ENCODE measurements around the gene GNAO1.

GNAO1 gene

GRCh38 chr16:56338566-56339318, 147.5 kb downstream of the GNAO1 start:
- no peak for DNase-seq

- no peak for DNase-seq
Observed at GRCh38 chr16:56339431-56340195, 148.3 kb downstream of the GNAO1 start.

DNA sequence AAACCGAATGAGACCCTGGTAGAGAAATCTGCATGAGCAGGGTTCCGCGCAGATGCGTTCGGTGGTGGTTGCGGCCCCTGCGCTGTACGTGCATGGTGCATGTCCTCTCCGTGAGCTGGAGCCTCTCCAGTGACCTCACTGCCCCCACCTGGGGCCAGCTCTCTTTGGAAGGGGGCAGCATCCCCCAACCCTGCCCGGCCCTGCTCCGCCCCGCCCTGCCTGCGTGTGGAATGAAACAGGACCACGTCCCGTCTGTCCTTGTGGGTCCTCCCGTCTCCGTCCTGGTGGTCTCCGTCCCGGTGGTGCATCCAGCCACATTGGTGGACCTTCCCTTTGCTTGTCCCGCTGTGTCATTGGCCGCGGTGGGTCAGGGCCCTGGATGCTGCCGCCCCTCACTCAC, 149.1 kb downstream of the GNAO1 start:
- DNase-seq = no peak

- DNase-seq = no peak
Observed at GRCh38 chr16:56340864-56341365, 149.6 kb downstream of the GNAO1 start.

- no peak for DNase-seq
Observed at GRCh38 chr16:56341656-56342399, 150.5 kb downstream of the GNAO1 start.

- DNase-seq = no peak
Observed at GRCh38 chr16:56343661-56344517, 152.6 kb downstream of the GNAO1 start.

DNA sequence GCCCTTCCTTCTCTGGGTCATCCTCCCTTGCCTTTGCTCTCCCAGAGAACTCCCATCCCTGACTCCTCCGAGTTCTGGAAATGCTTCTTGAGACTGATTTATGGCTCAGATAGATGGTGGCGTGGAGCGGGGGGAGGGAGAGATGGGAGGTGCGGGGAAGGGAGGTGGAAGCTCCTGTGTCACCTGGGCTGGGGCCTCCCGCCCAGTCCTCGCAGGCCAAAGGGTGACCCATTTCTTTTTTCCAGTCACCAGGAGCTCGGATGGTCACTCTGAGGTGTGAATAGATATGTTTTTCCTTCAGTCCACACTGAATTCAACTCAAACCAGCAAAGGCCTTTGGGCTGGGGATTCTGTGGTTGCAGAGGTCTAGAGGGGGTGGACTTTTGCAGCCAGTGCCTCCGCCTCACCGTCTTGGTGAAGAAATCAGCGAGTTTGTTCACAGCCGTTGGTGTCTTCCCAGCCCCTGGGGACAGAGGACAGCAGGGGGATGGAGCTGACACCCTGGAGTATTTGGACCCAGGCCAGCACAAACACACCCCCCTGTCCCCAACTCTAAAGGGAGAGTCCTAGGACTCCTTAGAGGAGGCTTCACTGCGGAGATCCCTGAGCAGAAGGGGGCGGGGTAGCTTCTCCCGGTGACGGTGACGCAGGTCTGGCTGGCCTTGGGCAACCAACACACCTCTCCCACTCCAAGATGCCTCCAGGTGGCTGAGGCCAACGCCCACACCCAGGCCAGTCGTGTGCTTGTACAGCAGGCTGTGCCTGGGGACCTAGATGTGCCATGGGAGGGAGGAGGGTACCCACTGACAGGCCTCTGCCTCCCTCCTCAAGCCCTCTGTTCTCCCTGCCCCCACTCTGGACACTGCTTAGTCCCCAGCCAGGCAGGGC, 153.5 kb downstream of the GNAO1 start:
- no peak for DNase-seq

DNA sequence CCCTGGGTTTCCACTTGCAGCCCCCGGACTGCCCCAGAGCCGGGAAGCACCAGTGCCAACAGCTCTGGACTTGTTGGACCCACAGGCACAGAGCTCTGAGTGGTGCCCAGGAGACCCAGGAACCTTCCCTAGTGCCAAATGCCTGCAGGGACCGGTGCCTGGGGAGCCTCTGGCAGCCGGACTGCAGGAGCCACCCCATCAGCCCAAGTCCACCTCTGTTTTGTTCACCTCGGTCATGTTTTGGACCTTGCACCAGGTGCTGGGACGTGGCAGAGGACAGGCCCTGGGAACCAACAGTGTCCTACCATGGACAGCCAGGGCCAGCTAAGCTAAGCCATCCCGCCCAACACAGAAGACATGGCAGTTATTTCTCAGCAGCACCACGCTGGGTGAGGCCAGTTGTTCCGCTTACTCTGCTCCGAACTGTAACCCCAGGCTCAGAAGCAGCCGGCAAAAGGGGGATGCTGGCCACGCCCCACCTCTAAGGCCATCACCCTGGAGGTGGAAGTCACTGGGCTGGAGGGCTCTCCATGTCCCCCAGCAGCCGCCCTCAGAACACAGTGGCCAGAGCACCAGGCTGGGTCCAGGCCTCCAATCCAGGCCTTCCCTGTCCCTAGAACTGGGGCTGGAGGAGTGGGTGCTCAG, 154.2 kb downstream of the GNAO1 start:
- DNase-seq = no peak

GRCh38 chr16:56346131-56346890, 155.0 kb downstream of the GNAO1 start:
- no peak for DNase-seq

GRCh38 chr16:56347166-56347565, 155.9 kb downstream of the GNAO1 start:
- no peak for DNase-seq

DNA sequence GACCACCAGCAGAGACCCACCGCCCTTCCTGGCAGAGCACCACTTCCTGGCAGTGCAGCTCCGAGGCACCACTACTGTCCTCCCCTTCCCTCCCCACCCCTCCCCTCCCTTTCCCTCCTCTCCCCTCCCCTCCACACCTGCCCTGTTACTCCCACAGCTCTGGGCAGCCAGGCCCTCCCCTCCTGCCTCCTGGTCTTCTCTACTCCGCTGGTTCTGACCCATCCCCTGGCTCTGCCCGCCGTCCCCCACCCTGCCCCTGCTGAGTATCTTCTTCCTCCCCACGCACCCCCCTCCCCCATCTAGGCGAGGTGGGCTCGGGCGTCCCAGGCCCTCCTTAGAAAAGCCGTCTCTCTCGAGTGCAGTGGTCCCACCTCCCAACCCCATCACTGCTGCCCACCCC, 156.4 kb downstream of the GNAO1 start:
- DNase-seq = no peak

- DNase-seq = peak; percentile 3
Observed at GRCh38 chr16:56348168-56349085, 157.1 kb downstream of the GNAO1 start.

DNA sequence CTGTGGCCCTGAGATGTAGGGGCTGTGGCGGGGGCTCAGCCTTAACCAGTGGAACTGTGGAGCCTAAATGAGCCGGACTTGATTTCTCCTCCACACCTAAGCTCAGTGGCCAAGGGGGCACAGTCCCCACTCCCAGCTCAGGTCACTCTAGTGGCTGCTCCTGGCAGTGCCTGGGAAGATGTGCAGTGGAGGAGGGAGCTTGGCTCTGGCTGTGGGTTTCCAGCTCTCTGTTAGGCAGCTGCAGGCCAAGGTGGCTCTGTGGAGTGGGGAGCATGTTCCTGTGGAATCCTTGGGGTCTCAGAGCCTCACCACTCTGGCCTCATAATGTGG, 157.8 kb downstream of the GNAO1 start:
- no peak for DNase-seq

- DNase-seq = no peak
Observed at GRCh38 chr16:56349711-56350161, 158.4 kb downstream of the GNAO1 start.

- DNase-seq = no peak
Observed at GRCh38 chr16:56350491-56351405, 159.5 kb downstream of the GNAO1 start.

- no peak for DNase-seq
Observed at GRCh38 chr16:56351481-56351880, 160.2 kb downstream of the GNAO1 start.

GRCh38 chr16:56352351-56353053, 161.2 kb downstream of the GNAO1 start:
- no peak for DNase-seq

Data from NCI-H2227 treated with DMSO at 0.1 percent for 48 hours (cell line).